NCI-H1048 (cell line): ENCODE measurements around the gene FAM43A.
A peak's percentile ranks its signal among the peaks of the same experiment; 100 is the strongest.

ENCODE experiments used
- DNase-seq: peaks from one replicate; lab custom pipeline; 2025; lab: John Stamatoyannopoulos, UW

The FAM43A gene

GRCh38 chr3:194711913-194712312, 26.2 kb downstream of the FAM43A start:
- DNase-seq: no peak

- no peak for DNase-seq
Measured at GRCh38 chr3:194713299-194714136, 27.8 kb downstream of the FAM43A start.

DNA sequence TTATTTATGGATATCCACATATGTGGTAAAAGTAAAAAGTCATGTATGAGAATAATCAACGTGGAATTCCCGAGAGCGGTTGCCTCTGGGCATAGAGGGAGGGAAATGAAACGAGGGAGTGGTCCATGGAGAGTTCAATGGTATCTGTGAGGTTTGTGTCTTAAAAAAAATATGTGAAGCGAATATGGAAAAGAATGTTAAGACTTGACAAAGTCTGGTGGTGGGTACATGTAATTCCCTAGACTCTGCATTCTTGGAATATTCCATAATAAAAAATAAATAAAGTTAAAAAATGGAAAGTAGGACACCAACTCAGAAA, 28.4 kb downstream of the FAM43A start:
- DNase-seq: no peak

DNA sequence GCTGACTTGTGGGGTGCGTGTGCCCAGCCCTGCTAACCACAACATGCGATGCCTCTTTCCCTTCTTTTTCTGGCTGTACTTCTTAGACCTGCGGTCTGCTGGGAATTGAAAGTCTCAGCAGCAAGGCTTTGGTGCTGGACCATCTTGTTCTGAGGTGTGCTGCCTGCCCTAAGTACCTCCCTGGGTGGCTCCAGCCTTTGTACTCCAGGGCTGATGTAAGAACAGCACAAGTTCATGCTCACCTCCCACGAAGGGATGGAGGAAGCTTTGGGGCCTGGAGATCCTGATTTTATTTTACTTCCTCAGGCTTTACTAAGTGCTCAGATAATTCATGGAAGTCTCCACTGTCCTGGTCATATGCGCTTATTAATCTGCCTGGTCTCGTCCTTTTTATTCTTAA, 28.9 kb downstream of the FAM43A start:
- DNase-seq: no peak

DNA sequence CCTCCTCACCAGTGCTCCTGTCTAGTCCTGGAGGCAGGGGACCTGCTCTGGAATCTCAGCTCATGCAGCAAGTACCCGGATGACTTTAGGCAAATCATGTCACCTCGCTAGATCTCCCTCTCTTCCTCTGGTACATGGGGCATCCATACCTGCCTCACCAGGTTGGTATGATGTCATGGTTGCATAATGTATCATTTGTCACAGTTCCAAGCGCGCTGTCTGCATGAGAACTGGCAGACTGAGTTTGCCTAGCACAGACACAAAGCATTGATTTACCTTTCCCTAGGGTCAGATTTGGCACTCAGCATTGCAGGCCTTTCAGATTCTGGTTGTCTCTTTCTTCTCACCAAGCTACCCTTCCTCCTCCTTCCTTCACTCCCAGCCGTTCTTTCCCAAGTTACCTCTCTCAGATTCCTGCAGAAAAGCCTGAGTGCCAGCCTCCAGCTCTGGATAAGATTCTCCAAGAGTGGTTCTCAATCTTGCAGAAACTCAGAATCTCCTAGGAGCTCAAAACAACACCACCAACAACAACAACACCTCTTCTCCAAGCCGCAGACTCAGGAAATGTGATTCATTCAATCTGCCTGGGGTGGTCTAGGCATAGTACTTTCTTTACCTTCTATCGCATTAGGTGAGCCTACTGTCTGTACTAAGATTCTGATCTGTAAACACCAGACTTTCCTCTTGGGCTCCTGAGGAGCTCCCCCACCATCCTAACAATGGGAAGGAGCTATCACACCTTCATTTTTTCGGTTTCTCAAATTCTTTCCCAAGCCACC, 29.5 kb downstream of the FAM43A start:
- no peak for DNase-seq

GRCh38 chr3:194718079-194718478, 32.4 kb downstream of the FAM43A start:
- DNase-seq: no peak

- no peak for DNase-seq
Measured at GRCh38 chr3:194720048-194720447, 34.4 kb downstream of the FAM43A start.

GRCh38 chr3:194723846-194724618, 38.3 kb downstream of the FAM43A start:
- DNase-seq: no peak

DNA sequence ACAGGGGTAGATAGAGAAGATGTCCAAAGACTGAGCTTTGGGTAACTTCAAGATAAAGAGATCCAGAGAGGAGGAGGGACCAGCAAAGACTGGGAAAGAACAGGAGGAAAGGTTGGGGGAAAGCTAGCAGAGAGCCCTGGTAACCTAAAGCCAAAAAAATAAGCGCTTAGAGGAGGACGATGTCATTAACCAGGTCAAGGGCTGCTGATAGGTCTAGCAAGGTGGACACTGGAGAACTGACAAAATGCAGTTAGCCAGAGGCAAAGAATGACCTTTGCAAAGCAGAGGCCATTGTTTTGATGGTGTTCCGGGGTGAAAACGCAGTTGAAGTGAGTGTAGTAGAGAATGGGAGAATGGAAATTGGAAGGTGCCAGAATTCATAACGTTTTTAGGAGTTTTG, 39.7 kb downstream of the FAM43A start:
- no peak for DNase-seq

- no peak for DNase-seq
Measured at GRCh38 chr3:194727435-194728128, 41.9 kb downstream of the FAM43A start.

GRCh38 chr3:194728986-194729385, 43.3 kb downstream of the FAM43A start:
- DNase-seq: no peak

GRCh38 chr3:194730365-194730764, 44.7 kb downstream of the FAM43A start:
- DNase-seq: peak; percentile 90

DNA sequence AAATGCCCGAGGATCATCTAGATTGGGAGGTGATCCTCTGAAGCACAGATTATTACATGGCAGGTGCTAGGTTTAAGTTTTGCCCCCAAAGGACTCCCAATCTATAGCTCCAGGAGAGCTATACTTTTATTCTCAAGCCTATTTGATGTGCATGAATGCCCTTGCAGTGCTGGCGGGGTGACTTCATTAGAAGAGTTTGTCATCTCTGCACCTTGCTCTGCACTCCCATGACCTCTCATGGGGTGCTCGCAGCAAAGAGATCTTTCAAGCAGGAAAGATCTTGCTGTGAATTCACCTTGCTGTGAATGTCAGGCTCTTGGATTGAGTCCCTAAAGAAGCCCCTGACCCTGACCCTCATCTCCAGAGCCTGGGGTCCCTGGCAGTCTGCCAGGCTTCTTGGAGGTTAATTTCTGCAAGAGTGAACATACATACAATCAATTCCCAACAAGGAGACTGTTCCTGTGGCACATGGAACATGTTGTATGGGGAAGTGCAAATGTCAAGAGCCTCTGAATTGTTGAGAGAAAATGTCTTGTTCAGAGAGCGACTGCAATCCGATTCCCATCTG, 45.9 kb downstream of the FAM43A start:
- DNase-seq: no peak

DNA sequence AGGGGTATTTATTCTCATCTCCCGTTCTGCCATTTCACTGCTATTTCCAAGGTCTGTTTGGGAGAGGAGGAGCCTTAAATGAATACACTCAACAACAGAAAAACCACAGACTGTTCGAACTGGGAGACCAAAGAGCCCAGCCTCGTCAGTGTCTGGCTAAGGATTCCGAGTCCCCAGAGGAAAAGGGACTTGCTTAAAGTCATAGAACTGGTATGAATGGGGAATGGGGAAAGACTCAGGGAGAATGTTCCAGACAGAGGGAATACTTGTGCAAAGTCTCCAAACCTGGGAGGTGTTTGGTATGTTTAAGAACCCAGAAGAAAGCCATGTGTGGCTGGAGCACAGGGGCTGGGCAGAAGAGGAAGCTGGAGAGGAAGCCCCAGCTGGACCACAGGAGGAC, 46.9 kb downstream of the FAM43A start:
- no peak for DNase-seq

DNA sequence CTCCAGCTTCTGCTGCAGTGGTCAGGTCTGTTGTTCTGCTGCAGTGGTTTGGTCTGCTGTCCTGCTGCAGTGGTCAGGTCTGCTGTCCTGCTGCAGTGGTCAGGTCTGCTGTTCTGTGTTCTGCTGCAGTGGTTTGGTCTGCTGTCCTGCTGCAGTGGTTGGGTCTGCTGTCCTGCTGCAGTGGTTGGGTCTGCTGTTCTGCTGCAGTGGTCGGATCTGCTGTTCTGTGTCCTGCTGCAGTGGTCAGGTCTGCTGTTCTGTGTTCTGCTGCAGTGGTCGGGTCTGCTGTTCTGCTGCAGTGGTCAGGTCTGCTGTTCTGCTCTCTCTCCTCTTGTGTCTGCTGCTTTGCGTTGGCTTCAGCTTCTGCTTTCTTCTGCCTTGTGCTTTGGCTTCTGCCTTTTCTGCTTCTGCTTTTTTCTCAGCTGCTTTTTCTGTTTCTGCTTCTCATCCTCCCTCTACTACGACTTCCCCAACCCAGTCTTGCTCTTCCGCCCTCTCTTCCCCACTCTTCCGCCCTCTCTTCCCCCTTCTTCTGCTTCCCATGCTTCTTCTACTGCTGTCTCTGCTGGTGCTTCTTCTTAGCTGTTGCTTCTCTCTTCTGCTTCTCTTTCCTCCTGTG, 50.7 kb downstream of the FAM43A start:
- DNase-seq: no peak

GRCh38 chr3:194736896-194737600, 51.4 kb downstream of the FAM43A start:
- DNase-seq: no peak
